Cardiac muscle cell (in vitro differentiated cells and primary cell): ENCODE results near the gene DSCAML1. TPM values are rescaled to one million over a fixed set of nuclear protein-coding genes. Genes with fewer than 3 reads are reported as not detected.

ENCODE experiments used
- DNase-seq, 2 donors: peaks; one replicate each; pipeline versions ENCODE4 v3.0.0 to v3.0.0-alpha.2; 2010 to 2017; ENCODE audit warnings: low read depth in 1 of 2, low spot score in 1 of 2
- H3K27ac ChIP-seq: fragments of 200-600 bp; sonication (generic); 2 replicates; pipeline ENCODE4 v1.5.1; 2016
- H3K27me3 ChIP-seq: fragments of 200-600 bp; sonication (generic); 2 replicates; pipeline ENCODE4 v1.6.0; 2016; ENCODE audit warnings: control low read depth
- H3K36me3 ChIP-seq: fragments of 200-600 bp; sonication (generic); 2 replicates; pipeline ENCODE4 v1.5.1; 2016; ENCODE audit warnings: control low read depth
- H3K4me1 ChIP-seq: fragments of 200-600 bp; sonication (generic); 2 replicates; pipeline ENCODE4 v1.8.1; 2017; ENCODE audit warnings: low read depth, mild to moderate bottlenecking, mixed run types
- H3K4me3 ChIP-seq: fragments of 200-600 bp; sonication (generic); 2 replicates; pipeline ENCODE4 v1.5.1; 2016; ENCODE audit warnings: mild to moderate bottlenecking
- H3K9me3 ChIP-seq: fragments of 200-600 bp; sonication (generic); 2 replicates; pipeline ENCODE4 v1.5.1; 2017; ENCODE audit warnings: low read depth, mild to moderate bottlenecking, control low read depth
- CTCF ChIP-seq: IDR thresholded peaks from 2 replicates; pipeline ENCODE4 v1.5.1; 2012; ENCODE audit warnings: low read depth, mild to moderate bottlenecking, low read length
- polyA plus RNA-seq: library from polyadenylated mRNA; unstranded; fragments of >200 nt; fragmentation: Nextera tagmentation; extraction: Ambion mirVana; gene quantifications from 2 replicates; pipeline ENCODE4 v1.2.1, GENCODE V29; 2016
- total RNA-seq: library from RNA; depleted of rRNA; stranded (reverse); fragments of >200 nt; gene quantifications from 2 replicates; pipeline ENCODE4 v1.2.3, GENCODE V29; 2016

DSCAML1 gene
- total and polyA plus RNA-seq, 2 experiments from 2014 or later: 1.8 TPM; not detected in 1

DNA sequence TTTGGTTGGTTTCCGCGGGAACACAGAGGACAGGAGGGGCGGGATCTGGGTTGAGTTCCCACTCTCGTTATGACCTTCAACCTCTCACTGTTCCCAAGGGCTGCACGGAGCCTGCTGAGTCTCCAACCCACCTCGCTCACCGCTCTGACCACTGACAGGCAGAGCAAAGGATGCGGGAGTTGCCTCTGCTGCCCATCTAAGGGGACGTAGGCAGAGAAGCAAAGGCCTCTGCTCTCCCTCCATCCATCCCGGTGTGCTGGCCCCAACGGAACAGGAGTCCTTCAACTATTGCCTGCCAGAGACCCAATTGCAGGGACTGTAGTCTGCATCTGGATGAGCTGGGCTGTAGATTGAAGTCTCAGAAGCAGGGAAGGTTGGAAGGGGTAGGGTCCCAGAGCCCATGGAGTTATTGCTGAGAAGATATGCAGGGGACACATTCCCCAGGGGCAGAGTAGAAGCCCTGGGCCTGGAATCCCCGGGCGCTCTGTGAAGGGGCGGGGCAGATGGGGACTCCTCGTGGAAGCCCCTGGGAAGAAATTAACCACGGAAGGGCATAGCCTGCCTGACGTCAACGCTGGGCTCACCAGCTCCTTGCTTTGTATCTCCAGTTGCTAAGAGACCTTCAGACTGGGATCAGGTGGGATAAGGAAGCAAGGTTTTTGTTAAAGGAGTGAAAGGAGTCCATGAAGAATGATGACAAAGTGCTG, 40.2 kb upstream of the DSCAML1 start:
- H3K4me3 ChIP-seq: no peak overlapping the region
- DNase-seq: no peak
- TF ChIP-seq CTCF: no peak
- H3K4me1 ChIP-seq: no peaks in the 10 kb centered on the region
- H3K27ac ChIP-seq: no peak overlapping the region
- H3K9me3 ChIP-seq: no peaks in the 10 kb centered on the region
- no peaks in the 10 kb centered on the region for H3K27me3 ChIP-seq
- peaks cover 12% of the 10 kb centered on the region for H3K36me3 ChIP-seq

DNA sequence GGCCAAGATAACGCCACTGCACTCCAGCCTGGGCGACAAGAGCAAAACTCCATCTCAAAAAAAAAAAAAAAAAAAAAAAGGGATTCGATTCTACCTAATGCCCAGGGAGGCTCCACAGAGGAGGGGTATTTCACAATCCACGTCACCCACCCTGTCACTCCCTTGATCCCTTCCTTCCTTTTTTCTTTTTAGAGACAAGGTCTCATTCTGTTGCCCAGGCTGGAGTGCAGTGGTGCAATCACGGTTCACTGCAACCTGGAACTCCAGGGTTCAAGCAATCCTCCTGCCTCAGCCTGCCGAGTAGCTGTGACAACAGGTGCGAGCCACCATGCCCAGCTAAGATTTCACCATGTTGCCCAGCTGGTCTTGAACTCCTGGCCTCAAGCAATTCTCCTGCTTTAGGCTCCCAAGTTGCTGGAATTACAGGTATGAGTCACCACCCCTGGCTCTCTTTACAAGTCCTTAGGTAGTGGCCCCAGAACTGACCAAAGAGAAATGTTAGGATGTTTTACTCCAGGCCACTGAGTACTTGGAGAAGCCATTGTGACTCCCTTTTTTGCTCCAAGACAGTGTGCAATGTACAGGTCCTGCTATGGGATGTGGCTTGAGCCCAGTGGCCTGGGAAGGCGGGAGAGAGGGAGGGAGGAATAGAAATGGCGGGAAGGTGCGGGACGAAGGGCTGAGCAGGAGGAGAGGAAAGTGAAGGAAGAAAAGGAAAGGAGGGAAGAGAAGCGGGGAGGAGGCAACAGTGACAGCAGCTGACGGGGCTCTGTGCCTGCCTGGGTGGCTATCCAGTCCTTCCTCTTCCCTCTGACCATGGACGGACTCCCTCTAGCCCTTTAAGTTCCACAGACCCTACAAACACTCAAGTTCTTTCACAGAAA, 39.3 kb upstream of the DSCAML1 start:
- TF ChIP-seq CTCF: no peak
- H3K27ac ChIP-seq: no peak overlapping the region
- no peaks in the 10 kb centered on the region for H3K4me1 ChIP-seq
- H3K36me3 ChIP-seq: peaks cover 11% of the 10 kb centered on the region
- no peak overlapping the region for H3K4me3 ChIP-seq
- no peaks in the 10 kb centered on the region for H3K27me3 ChIP-seq
- no peak for DNase-seq
- no peaks in the 10 kb centered on the region for H3K9me3 ChIP-seq

- Histone ChIP-seq H3K4me3 (no peak overlapping the region), H3K4me1 (no peaks in the 10 kb centered on the region), H3K9me3 (no peaks in the 10 kb centered on the region), H3K27ac (no peak overlapping the region), H3K27me3 (no peaks in the 10 kb centered on the region), H3K36me3 (peaks cover 7% of the 10 kb centered on the region)
- no peak for TF ChIP-seq CTCF
- no peak for DNase-seq
These were observed 38.6 kb upstream of the DSCAML1 start for GRCh38 chr11:117835576-117835975.

- no peaks in the 10 kb centered on the region for H3K27me3 ChIP-seq
- no peak overlapping the region for H3K4me3 ChIP-seq
- H3K36me3 ChIP-seq: peaks cover 7% of the 10 kb centered on the region
- no peaks in the 10 kb centered on the region for H3K4me1 ChIP-seq
- H3K9me3 ChIP-seq: no peaks in the 10 kb centered on the region
- no peak for DNase-seq
- no peak overlapping the region for H3K27ac ChIP-seq
- TF ChIP-seq CTCF: no peak
These were observed 37.9 kb upstream of the DSCAML1 start for GRCh38 chr11:117834838-117835443.

DNA sequence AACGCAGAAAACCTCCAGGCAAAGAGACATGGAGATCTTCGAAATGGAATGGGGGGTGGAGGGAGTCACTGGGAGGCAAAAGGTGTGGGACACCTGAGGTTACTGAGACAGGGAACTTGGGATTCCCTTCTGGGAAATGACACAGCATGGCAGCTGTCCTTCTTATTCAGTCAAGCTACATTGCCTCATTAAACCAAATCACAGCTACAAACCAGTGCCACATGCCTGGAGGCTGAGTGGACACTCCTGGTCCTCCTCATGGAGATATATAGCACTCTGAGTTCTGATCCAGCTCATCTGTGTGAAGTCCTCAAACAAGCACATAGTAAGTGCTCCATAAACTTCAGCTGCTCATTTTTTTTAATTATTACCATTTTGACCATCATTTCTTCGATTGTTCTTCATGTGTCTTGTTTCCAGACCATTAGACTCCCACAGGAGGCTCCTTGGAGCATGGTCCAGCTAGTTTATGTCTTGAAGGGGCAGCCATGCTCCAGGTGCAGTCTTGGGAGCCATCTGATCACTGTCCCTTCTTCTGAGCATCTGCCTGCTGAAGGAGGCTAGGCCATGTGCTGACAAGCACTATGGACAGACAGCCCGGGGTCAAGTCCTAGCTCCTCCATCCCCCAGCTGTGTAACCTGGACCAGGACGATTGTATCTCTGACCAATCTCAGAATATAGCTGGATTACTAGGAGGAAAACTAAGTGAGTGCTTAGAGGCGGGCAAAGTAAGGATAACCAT, 37.2 kb upstream of the DSCAML1 start:
- Histone ChIP-seq H3K27ac (no peak overlapping the region), H3K4me1 (peaks cover 2% of the 10 kb centered on the region)

More for the DNA sequence above, 37.2 kb upstream of the DSCAML1 start:
- H3K4me3 ChIP-seq: no peak overlapping the region
- H3K27me3 ChIP-seq: no peaks in the 10 kb centered on the region
- peaks cover 7% of the 10 kb centered on the region for H3K36me3 ChIP-seq
- H3K9me3 ChIP-seq: no peaks in the 10 kb centered on the region
- no peak for TF ChIP-seq CTCF
- no peak for DNase-seq
